ENCODE data around the gene GPR4. TPM values are rescaled to one million over a fixed set of nuclear protein-coding genes. Genes with fewer than 3 reads are reported as not detected.

Gene GPR4
- polyA plus RNA-seq, 1 donor from 2014 or later: 0.25 TPM

- H3K27ac ChIP-seq (ENCODE audit: low read length): no peak overlapping the region
- peak overlapping the region; percentile 33 for H2AFZ ChIP-seq (ENCODE audit: low read depth, low read length)
Measured at GRCh38 chr19:45645068-45645630, 43.1 kb upstream of the GPR4 start.

DNA sequence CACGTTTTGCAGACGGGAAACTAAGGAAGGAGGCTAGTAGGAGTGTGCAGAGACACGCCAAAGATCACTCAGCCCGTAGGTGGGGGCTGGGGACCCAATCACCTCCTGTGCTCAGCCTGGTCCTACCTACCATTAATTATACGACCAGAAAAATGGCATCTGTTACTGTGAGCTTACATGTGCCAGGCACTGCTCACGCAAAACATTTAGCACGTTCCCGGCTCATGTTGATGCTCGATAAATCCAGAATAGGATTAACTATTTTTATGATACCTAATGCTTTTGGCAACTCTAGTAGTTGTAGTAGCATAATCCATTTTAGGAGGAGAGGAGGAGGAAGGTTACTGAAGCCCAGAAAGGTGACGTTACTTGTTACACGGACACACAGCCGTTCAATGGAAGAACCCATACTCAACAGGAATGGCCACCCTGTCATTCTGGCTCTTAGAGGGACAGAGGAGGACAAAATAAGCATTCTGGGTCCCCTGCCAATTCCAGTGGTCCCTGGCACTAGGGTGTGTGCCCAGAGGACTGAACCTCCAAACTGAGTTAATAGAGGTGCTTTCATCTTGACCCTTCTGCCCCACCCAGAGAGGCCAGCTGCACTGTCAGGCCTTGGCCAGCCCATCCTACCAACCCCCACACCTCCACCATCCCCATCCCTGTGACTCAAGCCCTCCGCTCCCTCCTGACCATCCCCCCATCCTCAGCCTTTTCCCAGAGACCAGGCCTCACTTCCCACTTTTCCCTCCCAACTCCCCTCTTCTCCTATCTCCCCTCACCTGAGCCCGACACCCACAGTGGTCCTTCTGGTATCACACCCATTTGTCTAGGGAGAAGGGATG is 42.1 kb upstream of the GPR4 start:
- no peak overlapping the region for H3K27ac ChIP-seq (ENCODE audit: low read length)
- H2AFZ ChIP-seq (ENCODE audit: low read depth, low read length): no peak overlapping the region
- H3K4me3 ChIP-seq (ENCODE audit: low read length): peak overlapping the region; percentile 75
- no peaks in the 10 kb centered on the region for H3F3A ChIP-seq (ENCODE audit: insufficient read depth, low read length, poor library complexity, severe bottlenecking)
- H3K4me2 ChIP-seq (ENCODE audit: low read length): no peak overlapping the region
- no peak for TF ChIP-seq CTCF (IDR thresholded peaks at IDR 0.05; ENCODE audit: poor library complexity, severe bottlenecking)
- H3K27me3 ChIP-seq (ENCODE audit: insufficient read depth, low read depth, low read length): peaks cover 10% of the 10 kb centered on the region
- H3K79me2 ChIP-seq (replicated peaks; ENCODE audit: insufficient read depth, low read length): no peaks in the 10 kb centered on the region
- H3K36me3 ChIP-seq (ENCODE audit: insufficient read depth, low read length): no peaks in the 10 kb centered on the region
- H4K20me1 ChIP-seq (ENCODE audit: insufficient read depth): no peaks in the 10 kb centered on the region
- H3K9me2 ChIP-seq (ENCODE audit: insufficient read depth, low read length): no peaks in the 10 kb centered on the region
- H3K9me3 ChIP-seq (ENCODE audit: low read length): no peaks in the 10 kb centered on the region
- peak overlapping the region; percentile 62 for H3K9ac ChIP-seq (ENCODE audit: low read length)

More at GRCh38 chr19:45645068-45645630, 43.1 kb upstream of the GPR4 start:
- Histone ChIP-seq H3K9ac (ENCODE audit: low read length) (peak overlapping the region; percentile 62), H3F3A (ENCODE audit: insufficient read depth, low read length, poor library complexity, severe bottlenecking) (no peaks in the 10 kb centered on the region), H4K20me1 (ENCODE audit: insufficient read depth) (no peaks in the 10 kb centered on the region), H3K79me2 (replicated peaks; ENCODE audit: insufficient read depth, low read length) (no peaks in the 10 kb centered on the region), H3K27me3 (ENCODE audit: insufficient read depth, low read depth, low read length) (peaks cover 10% of the 10 kb centered on the region), H3K36me3 (ENCODE audit: insufficient read depth, low read length) (no peaks in the 10 kb centered on the region), H3K4me2 (ENCODE audit: low read length) (peak overlapping the region; percentile 10), H3K9me3 (ENCODE audit: low read length) (no peaks in the 10 kb centered on the region), H3K9me2 (ENCODE audit: insufficient read depth, low read length) (no peaks in the 10 kb centered on the region), H3K4me3 (ENCODE audit: low read length) (peak overlapping the region; percentile 75)
- TF ChIP-seq EP300 (conservative IDR thresholded peaks at IDR 0.05; ENCODE audit: poor library complexity, severe bottlenecking) (peak; percentile 25), SMC3 (conservative IDR thresholded peaks at IDR 0.05; ENCODE audit: poor library complexity) (no peak), MXI1 (conservative IDR thresholded peaks at IDR 0.05; ENCODE audit: poor library complexity, severe bottlenecking) (peak; percentile 20)

- Histone ChIP-seq H3K9me3 (ENCODE audit: low read length) (no peaks in the 10 kb centered on the region), H3K9me2 (ENCODE audit: insufficient read depth, low read length) (no peaks in the 10 kb centered on the region), H3K4me2 (ENCODE audit: low read length) (no peak overlapping the region), H3K4me3 (ENCODE audit: low read length) (peak overlapping the region; percentile 75), H3K36me3 (ENCODE audit: insufficient read depth, low read length) (no peaks in the 10 kb centered on the region), H3F3A (ENCODE audit: insufficient read depth, low read length, poor library complexity, severe bottlenecking) (no peaks in the 10 kb centered on the region), H3K27ac (ENCODE audit: low read length) (no peak overlapping the region), H3K79me2 (replicated peaks; ENCODE audit: insufficient read depth, low read length) (no peaks in the 10 kb centered on the region), H3K9ac (ENCODE audit: low read length) (peak overlapping the region; percentile 24), H2AFZ (ENCODE audit: low read depth, low read length) (no peak overlapping the region), H4K20me1 (ENCODE audit: insufficient read depth) (no peaks in the 10 kb centered on the region), H3K27me3 (ENCODE audit: insufficient read depth, low read depth, low read length) (peaks cover 10% of the 10 kb centered on the region)
- TF ChIP-seq RAD21 (conservative IDR thresholded peaks at IDR 0.05) (peak; percentile 93), SMC3 (conservative IDR thresholded peaks at IDR 0.05; ENCODE audit: poor library complexity) (peak; percentile 85), TAF1 (IDR thresholded peaks at IDR 0.05; ENCODE audit: low read depth) (no peak), MXI1 (conservative IDR thresholded peaks at IDR 0.05; ENCODE audit: poor library complexity, severe bottlenecking) (peak; percentile 42), CTCF (IDR thresholded peaks at IDR 0.05; ENCODE audit: poor library complexity, severe bottlenecking) (peak; percentile 96), REST (IDR thresholded peaks at IDR 0.05; ENCODE audit: borderline replicate concordance) (no peak)
Measured at GRCh38 chr19:45643024-45643926, 41.3 kb upstream of the GPR4 start.
